Measurements from ENCODE around the gene TRPM4. TPM values are rescaled to one million over a fixed set of nuclear protein-coding genes. Genes with fewer than 3 reads are reported as not detected.
A peak's percentile ranks its signal among the peaks of the same experiment; 100 is the strongest.

Gene TRPM4
- total RNA-seq, 2 donors from 2014 or later = 0.23 to 0.58 TPM

- peak in 1 of 2 donors; percentile 51 for DNase-seq (ENCODE audit: low spot score in 2 of 2)
- peaks cover 0 to 4% of the 10 kb centered on the region in 2 donors for H3K9me3 Mint-ChIP-seq
- peaks cover 0 to 4% of the 10 kb centered on the region in 2 donors for H3K36me3 Mint-ChIP-seq
- peak; percentile 57 to 75 for ATAC-seq
- no peak overlapping the region for H3K27ac Mint-ChIP-seq
Observed at GRCh38 chr19:49224879-49225278, 67.3 kb downstream of the TRPM4 start.

DNA sequence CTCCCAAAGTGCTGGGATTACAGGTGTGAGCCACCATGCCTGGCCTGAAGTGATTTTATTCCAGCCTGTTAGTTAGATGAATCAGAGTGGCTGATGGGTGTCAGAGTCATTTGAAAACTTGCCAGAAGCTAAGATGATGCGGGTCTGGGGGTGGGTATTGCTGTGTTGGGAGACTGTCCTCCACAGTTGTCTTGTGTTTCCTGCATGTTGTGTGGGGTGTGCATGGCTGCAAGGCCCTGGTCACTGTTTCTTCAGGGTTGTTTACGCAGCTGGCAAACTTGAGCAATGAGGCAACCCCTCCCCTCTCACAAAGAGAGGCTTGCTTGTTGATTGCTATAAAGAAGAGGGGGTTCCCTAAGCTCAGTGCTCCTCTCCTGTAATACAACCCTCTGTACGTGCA is 71.8 kb downstream of the TRPM4 start:
- Mint-ChIP-seq H3K9me3 (peaks cover 4 to 5% of the 10 kb centered on the region in 2 donors), H3K36me3 (peaks cover 0 to 4% of the 10 kb centered on the region in 2 donors), H3K27ac (no peak overlapping the region)
- no peak for DNase-seq (ENCODE audit: low spot score in 2 of 2)
- ATAC-seq = no peak

DNA sequence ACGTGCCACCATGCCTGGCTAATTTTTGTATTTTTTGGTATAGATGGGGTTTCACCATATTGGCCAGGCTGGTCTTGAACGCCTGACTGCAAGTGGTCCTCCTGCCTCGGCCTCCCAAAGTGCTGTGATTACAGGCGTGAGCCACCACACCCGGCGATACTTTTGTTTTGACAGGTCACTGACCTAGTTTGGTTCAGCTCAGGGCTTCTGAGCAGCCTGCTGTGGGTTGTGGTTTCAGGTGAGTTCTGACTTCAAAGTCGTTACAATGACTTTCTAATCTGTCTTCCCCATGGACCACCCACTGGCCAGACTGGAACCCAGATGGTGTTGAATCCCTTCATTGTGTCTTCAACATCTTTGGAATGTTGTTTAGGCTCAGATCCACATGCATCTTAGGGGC is 73.8 kb downstream of the TRPM4 start:
- peak; percentile 35 to 74 for DNase-seq (ENCODE audit: low spot score in 2 of 2)
- Mint-ChIP-seq H3K27ac (peak overlapping the region in 1 of 2 donors; percentile 33), H3K9me3 (peaks cover 4 to 5% of the 10 kb centered on the region in 2 donors), H3K36me3 (peaks cover 0 to 4% of the 10 kb centered on the region in 2 donors)
- peak; percentile 86 to 90 for ATAC-seq

- peak; percentile 83 to 88 for ATAC-seq
- peak; percentile 9 to 70 for DNase-seq (ENCODE audit: low spot score in 2 of 2)
Observed at GRCh38 chr19:49231804-49232203, 74.2 kb downstream of the TRPM4 start.

DNA sequence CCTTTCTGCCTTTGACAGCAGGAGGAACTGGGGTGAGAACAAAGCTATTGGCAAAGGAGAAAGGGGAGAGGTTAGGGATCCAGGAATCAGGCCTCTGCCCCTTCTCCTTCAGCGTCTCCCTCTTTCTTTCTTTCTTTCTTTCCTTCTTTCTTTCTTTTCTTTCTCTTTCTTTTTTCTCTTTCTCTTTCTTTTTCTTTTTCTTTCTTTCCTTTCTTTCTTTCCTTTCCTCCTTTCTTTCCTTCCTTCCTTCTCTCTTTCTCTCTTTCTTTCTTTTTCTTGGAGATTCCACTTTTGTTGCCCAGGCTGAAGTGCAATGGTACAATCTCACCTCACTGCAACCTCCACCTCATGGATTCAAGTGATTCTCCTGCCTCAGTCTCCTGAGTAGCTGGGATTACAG is 75.6 kb downstream of the TRPM4 start:
- Mint-ChIP-seq H3K36me3 (peaks cover 0 to 4% of the 10 kb centered on the region in 2 donors), H3K27ac (no peak overlapping the region), H3K9me3 (peaks cover 4 to 5% of the 10 kb centered on the region in 2 donors)
- DNase-seq (ENCODE audit: low spot score in 2 of 2) = no peak
- no peak for ATAC-seq

More at GRCh38 chr19:49231804-49232203, 74.2 kb downstream of the TRPM4 start:
- Mint-ChIP-seq H3K9me3 (peaks cover 4 to 5% of the 10 kb centered on the region in 2 donors), H3K36me3 (peaks cover 0 to 4% of the 10 kb centered on the region in 2 donors), H3K27ac (peak overlapping the region in 1 of 2 donors; percentile 33)

- no peaks in the 10 kb centered on the region for H3K36me3 Mint-ChIP-seq
- no peaks in the 10 kb centered on the region for H3K9me3 Mint-ChIP-seq
- no peak overlapping the region for H3K27ac Mint-ChIP-seq
- no peak for ATAC-seq
- DNase-seq (ENCODE audit: low spot score in 2 of 2) = no peak
Observed at GRCh38 chr19:49241769-49242168, 84.2 kb downstream of the TRPM4 start.

GRCh38 chr19:49243129-49243528 is 85.5 kb downstream of the TRPM4 start:
- H3K36me3 Mint-ChIP-seq = no peaks in the 10 kb centered on the region
- DNase-seq (ENCODE audit: low spot score in 2 of 2) = no peak
- H3K9me3 Mint-ChIP-seq = no peaks in the 10 kb centered on the region
- H3K27ac Mint-ChIP-seq = no peak overlapping the region
- ATAC-seq = no peak

DNA sequence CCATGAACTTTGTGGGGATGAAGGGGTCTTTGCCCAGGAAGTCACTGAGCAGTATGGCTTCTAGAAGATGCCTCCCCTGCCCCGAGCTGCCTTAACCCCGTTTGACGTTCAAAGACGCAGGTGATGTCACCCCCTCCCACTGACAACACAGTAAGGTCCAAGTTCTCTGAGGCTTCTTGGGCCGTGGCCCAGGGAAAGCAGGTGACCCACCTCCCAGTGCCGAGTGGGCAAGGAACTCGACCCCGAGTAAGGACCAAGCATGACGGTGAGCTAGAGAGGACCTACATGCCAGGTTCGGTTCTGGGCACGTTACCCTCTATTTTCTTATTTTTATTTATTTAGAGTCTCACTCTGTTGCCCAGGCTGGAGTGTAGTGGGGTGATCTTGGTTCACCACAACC is 86.1 kb downstream of the TRPM4 start:
- Mint-ChIP-seq H3K27ac (no peak overlapping the region), H3K36me3 (no peaks in the 10 kb centered on the region), H3K9me3 (no peaks in the 10 kb centered on the region)
- no peak for DNase-seq (ENCODE audit: low spot score in 2 of 2)
- no peak for ATAC-seq

GRCh38 chr19:49244256-49244655 is 86.7 kb downstream of the TRPM4 start:
- H3K27ac Mint-ChIP-seq = no peak overlapping the region
- no peak for ATAC-seq
- no peaks in the 10 kb centered on the region for H3K9me3 Mint-ChIP-seq
- no peak for DNase-seq (ENCODE audit: low spot score in 2 of 2)
- no peaks in the 10 kb centered on the region for H3K36me3 Mint-ChIP-seq

DNA sequence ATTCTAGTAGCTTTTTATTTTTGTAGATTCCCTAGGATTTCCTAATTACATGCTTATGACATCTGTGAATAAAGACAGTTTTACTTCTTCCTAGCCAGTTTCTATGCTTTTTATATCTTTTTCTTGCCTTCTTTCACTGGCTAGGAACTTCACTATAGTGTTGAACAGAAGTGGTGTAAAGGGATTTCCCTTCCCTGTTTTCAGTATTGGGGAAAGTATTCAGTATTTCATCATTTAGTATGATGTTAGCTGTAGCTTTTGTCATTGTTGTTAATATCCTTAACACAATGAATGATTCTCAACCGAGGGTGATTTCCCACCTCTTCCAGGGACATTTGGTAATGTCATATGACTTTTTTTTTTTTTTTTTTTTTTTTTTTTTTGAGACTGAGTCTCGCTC is 90.1 kb downstream of the TRPM4 start:
- no peaks in the 10 kb centered on the region for H3K36me3 Mint-ChIP-seq
- DNase-seq (ENCODE audit: low spot score in 2 of 2) = no peak
- ATAC-seq = peak in 1 of 2 donors; percentile 26
- no peak overlapping the region for H3K27ac Mint-ChIP-seq
- H3K9me3 Mint-ChIP-seq = no peaks in the 10 kb centered on the region

GRCh38 chr19:49249933-49250332 is 92.3 kb downstream of the TRPM4 start:
- Mint-ChIP-seq H3K27ac (no peak overlapping the region), H3K9me3 (no peaks in the 10 kb centered on the region), H3K36me3 (no peaks in the 10 kb centered on the region)
- DNase-seq (ENCODE audit: low spot score in 2 of 2) (no peak), ATAC-seq (no peak)

- DNase-seq (ENCODE audit: low spot score in 2 of 2) (no peak), ATAC-seq (no peak)
- Mint-ChIP-seq H3K36me3 (peaks cover 14 to 20% of the 10 kb centered on the region in 2 donors), H3K9me3 (peaks cover 12 to 18% of the 10 kb centered on the region in 2 donors), H3K27ac (no peak overlapping the region)
Observed at GRCh38 chr19:49255674-49256073, 98.1 kb downstream of the TRPM4 start.

GRCh38 chr19:49256691-49257090 is 99.1 kb downstream of the TRPM4 start:
- DNase-seq (ENCODE audit: low spot score in 2 of 2) = no peak
- Mint-ChIP-seq H3K9me3 (peaks cover 12 to 18% of the 10 kb centered on the region in 2 donors), H3K27ac (no peak overlapping the region), H3K36me3 (peaks cover 14 to 20% of the 10 kb centered on the region in 2 donors)
- ATAC-seq = no peak

Other genes starting within 250 kb of the TRPM4 start
- gene DHDH, start 224.1 kb upstream of the TRPM4 start, total RNA-seq = 1 to 10 TPM; 2.2 to 7.4 TPM
- 100 to 1,000 TPM; 191 to 711 TPM for gene BAX, start 202.9 kb upstream of the TRPM4 start, total RNA-seq
- gene FTL, start 192.5 kb upstream of the TRPM4 start, total RNA-seq = 1,000 to 10,000 TPM; 1,148 to 2,898 TPM
- 100 to 1,000 TPM in 1 of 2 donors, 10 to 100 TPM in 1; 44.8 to 104 TPM for gene GYS1, start 164.5 kb upstream of the TRPM4 start, total RNA-seq
- 100 to 1,000 TPM; 135 to 160 TPM for gene RUVBL2, start 163.9 kb upstream of the TRPM4 start, total RNA-seq
- not detected for gene LHB, start 140.7 kb upstream of the TRPM4 start, total RNA-seq
- gene CGB3, start 133.5 kb upstream of the TRPM4 start, total RNA-seq = not detected
- not detected for gene CGB2, start 125.9 kb upstream of the TRPM4 start, total RNA-seq
- not detected for gene CGB1, start 120.9 kb upstream of the TRPM4 start, total RNA-seq
- gene CGB5, start 113.9 kb upstream of the TRPM4 start, total RNA-seq = not detected
- gene CGB8, start 108.7 kb upstream of the TRPM4 start, total RNA-seq = not detected
- not detected for gene CGB7, start 100.0 kb upstream of the TRPM4 start, total RNA-seq
- not detected for gene NTF4, start 93.0 kb upstream of the TRPM4 start, total RNA-seq
- not detected for gene KCNA7, start 85.1 kb upstream of the TRPM4 start, total RNA-seq
- gene SNRNP70, start 72.3 kb upstream of the TRPM4 start, total RNA-seq = 100 to 1,000 TPM; 127 to 233 TPM
- 10 to 100 TPM in 1 of 2 donors, 1 to 10 TPM in 1; 1.9 to 12.4 TPM for gene LIN7B, start 43.4 kb upstream of the TRPM4 start, total RNA-seq
- gene C19orf73, start 38.6 kb upstream of the TRPM4 start, total RNA-seq = 1 to 10 TPM; 1.1 TPM
- gene PPFIA3, start 38.2 kb upstream of the TRPM4 start, total RNA-seq = 10 to 100 TPM; 10.3 to 11.3 TPM
- gene HRC, start 2.4 kb upstream of the TRPM4 start, total RNA-seq = not detected
- gene SLC6A16, start 167.4 kb downstream of the TRPM4 start, total RNA-seq = 1 to 10 TPM; 1.0 to 2.3 TPM
- 100 to 1,000 TPM; 166 to 194 TPM for gene CD37, start 177.6 kb downstream of the TRPM4 start, total RNA-seq
- gene TEAD2, start 204.6 kb downstream of the TRPM4 start, total RNA-seq = under 1 TPM in 1 of 2 donors, not detected in 1; 0.32 TPM
- not detected for gene DKKL1, start 206.1 kb downstream of the TRPM4 start, total RNA-seq
- gene KASH5, start 230.5 kb downstream of the TRPM4 start, total RNA-seq = 1 to 10 TPM in 1 of 2 donors, under 1 TPM in 1; 0.95 to 1.7 TPM

Measured in activated naive CD4-positive, alpha-beta T cell treated with anti-CD3 and anti-CD28 coated beads, Interleukin-2, amount 50 U/mL, for 72 hours (primary cell).